Measurements from ENCODE around the gene CNGA3.

CNGA3 gene

GRCh38 chr2:98383166-98383565 is 36.9 kb downstream of the CNGA3 start:
- no peaks in the 10 kb centered on the region for H3K27me3 ChIP-seq (ENCODE audit: insufficient read depth, low read length, poor library complexity)
- no peak overlapping the region for H3K23ac ChIP-seq (ENCODE audit: low read length)
- H3K4me1 ChIP-seq (ENCODE audit: control insufficient read depth, low read depth, low read length), result peaks cover 5% of the 10 kb centered on the region
- H3K56ac ChIP-seq (ENCODE audit: low read length), result peak overlapping the region; percentile 57
- no peak overlapping the region for H4K8ac ChIP-seq (ENCODE audit: low read depth, low read length)
- no peak overlapping the region for H3K4me3 ChIP-seq (ENCODE audit: low read length)
- no peaks in the 10 kb centered on the region for H3K79me2 ChIP-seq (ENCODE audit: control insufficient read depth, insufficient read depth, low read length)
- H3K4me2 ChIP-seq (ENCODE audit: low read length), result no peak overlapping the region
- peak; percentile 67 for DNase-seq
- no peak overlapping the region for H2BK15ac ChIP-seq (replicated peaks; ENCODE audit: low read depth)
- H2BK5ac ChIP-seq (ENCODE audit: low read length), result no peak overlapping the region
- no peak overlapping the region for H2BK120ac ChIP-seq (ENCODE audit: low read depth, low read length)
- no peaks in the 10 kb centered on the region for H3K36me3 ChIP-seq (ENCODE audit: control insufficient read depth, insufficient read depth, low read length)
- no CpG with 5 or more reads among the region's 6 CpGs for WGBS (ENCODE audit: extremely low coverage, insufficient coverage, low lambda C conversion rate)
- no peaks in the 10 kb centered on the region for H3K79me1 ChIP-seq (ENCODE audit: low read length)
- no peak overlapping the region for H3K27ac ChIP-seq (ENCODE audit: low read depth, low read length)
- H4K5ac ChIP-seq (ENCODE audit: low read length), result no peak overlapping the region
- H3K18ac ChIP-seq (ENCODE audit: low read length), result no peak overlapping the region
- no peak overlapping the region for H3K4ac ChIP-seq (ENCODE audit: low read depth, low read length)
- H3K9ac ChIP-seq (ENCODE audit: low read length), result no peak overlapping the region
- no peak overlapping the region for H2AK5ac ChIP-seq (ENCODE audit: low read length)

- Histone ChIP-seq H3K27ac (ENCODE audit: low read depth, low read length) (no peak overlapping the region), H4K8ac (ENCODE audit: low read depth, low read length) (no peak overlapping the region), H3K27me3 (ENCODE audit: insufficient read depth, low read length, poor library complexity) (no peaks in the 10 kb centered on the region), H3K23ac (ENCODE audit: low read length) (no peak overlapping the region), H3K4me2 (ENCODE audit: low read length) (no peak overlapping the region), H3K36me3 (ENCODE audit: control insufficient read depth, insufficient read depth, low read length) (no peaks in the 10 kb centered on the region), H3K4me3 (ENCODE audit: low read length) (no peak overlapping the region), H3K79me1 (ENCODE audit: low read length) (no peaks in the 10 kb centered on the region), H2BK15ac (replicated peaks; ENCODE audit: low read depth) (no peak overlapping the region), H3K79me2 (ENCODE audit: control insufficient read depth, insufficient read depth, low read length) (no peaks in the 10 kb centered on the region), H3K9ac (ENCODE audit: low read length) (no peak overlapping the region), H2BK5ac (ENCODE audit: low read length) (no peak overlapping the region), H3K56ac (ENCODE audit: low read length) (no peak overlapping the region), H4K5ac (ENCODE audit: low read length) (no peak overlapping the region), H3K18ac (ENCODE audit: low read length) (no peak overlapping the region), H3K4me1 (ENCODE audit: control insufficient read depth, low read depth, low read length) (peaks cover 5% of the 10 kb centered on the region), H3K4ac (ENCODE audit: low read depth, low read length) (no peak overlapping the region), H2AK5ac (ENCODE audit: low read length) (no peak overlapping the region), H2BK120ac (ENCODE audit: low read depth, low read length) (no peak overlapping the region)
- peak; percentile 86 for DNase-seq
- WGBS (ENCODE audit: extremely low coverage, insufficient coverage, low lambda C conversion rate), result no CpG with 5 or more reads among the region's 7 CpGs
Measured at GRCh38 chr2:98385050-98385699, 38.9 kb downstream of the CNGA3 start.

GRCh38 chr2:98387478-98387877 is 41.2 kb downstream of the CNGA3 start:
- Histone ChIP-seq H3K4me3 (ENCODE audit: low read length) (no peak overlapping the region), H3K27ac (ENCODE audit: low read depth, low read length) (no peak overlapping the region), H3K36me3 (ENCODE audit: control insufficient read depth, insufficient read depth, low read length) (no peaks in the 10 kb centered on the region), H3K23ac (ENCODE audit: low read length) (no peak overlapping the region), H2BK15ac (replicated peaks; ENCODE audit: low read depth) (no peak overlapping the region), H4K8ac (ENCODE audit: low read depth, low read length) (no peak overlapping the region), H3K56ac (ENCODE audit: low read length) (no peak overlapping the region), H4K5ac (ENCODE audit: low read length) (no peak overlapping the region), H2AK5ac (ENCODE audit: low read length) (no peak overlapping the region), H3K9ac (ENCODE audit: low read length) (no peak overlapping the region), H3K79me1 (ENCODE audit: low read length) (no peaks in the 10 kb centered on the region), H3K18ac (ENCODE audit: low read length) (no peak overlapping the region), H2BK120ac (ENCODE audit: low read depth, low read length) (no peak overlapping the region), H3K79me2 (ENCODE audit: control insufficient read depth, insufficient read depth, low read length) (no peaks in the 10 kb centered on the region), H3K4me2 (ENCODE audit: low read length) (no peak overlapping the region), H3K27me3 (ENCODE audit: insufficient read depth, low read length, poor library complexity) (no peaks in the 10 kb centered on the region), H3K4ac (ENCODE audit: low read depth, low read length) (no peak overlapping the region), H3K4me1 (ENCODE audit: control insufficient read depth, low read depth, low read length) (peaks cover 2% of the 10 kb centered on the region), H2BK5ac (ENCODE audit: low read length) (no peak overlapping the region)
- DNase-seq, result no peak
- WGBS (ENCODE audit: extremely low coverage, insufficient coverage, low lambda C conversion rate), result no CpG with 5 or more reads among the region's 16 CpGs

- H3K4ac ChIP-seq (ENCODE audit: low read depth, low read length), result no peak overlapping the region
Measured at GRCh38 chr2:98388081-98388480, 41.8 kb downstream of the CNGA3 start.

GRCh38 chr2:98388601-98389250 is 42.5 kb downstream of the CNGA3 start:
- no CpG with 5 or more reads among the region's 17 CpGs for WGBS (ENCODE audit: extremely low coverage, insufficient coverage, low lambda C conversion rate)

More at GRCh38 chr2:98388081-98388480, 41.8 kb downstream of the CNGA3 start:
- H4K8ac ChIP-seq (ENCODE audit: low read depth, low read length), result no peak overlapping the region
- no peak overlapping the region for H2BK120ac ChIP-seq (ENCODE audit: low read depth, low read length)
- H3K79me1 ChIP-seq (ENCODE audit: low read length), result no peaks in the 10 kb centered on the region
- no peak overlapping the region for H3K27ac ChIP-seq (ENCODE audit: low read depth, low read length)
- no peak overlapping the region for H3K4me3 ChIP-seq (ENCODE audit: low read length)
- no peak overlapping the region for H3K23ac ChIP-seq (ENCODE audit: low read length)
- no peak for DNase-seq
- no peaks in the 10 kb centered on the region for H3K4me1 ChIP-seq (ENCODE audit: control insufficient read depth, low read depth, low read length)
- H3K18ac ChIP-seq (ENCODE audit: low read length), result no peak overlapping the region
- H3K9ac ChIP-seq (ENCODE audit: low read length), result no peak overlapping the region
- no CpG with 5 or more reads among the region's 15 CpGs for WGBS (ENCODE audit: extremely low coverage, insufficient coverage, low lambda C conversion rate)
- no peak overlapping the region for H2BK15ac ChIP-seq (replicated peaks; ENCODE audit: low read depth)
- H3K56ac ChIP-seq (ENCODE audit: low read length), result no peak overlapping the region
- no peak overlapping the region for H2AK5ac ChIP-seq (ENCODE audit: low read length)
- H3K27me3 ChIP-seq (ENCODE audit: insufficient read depth, low read length, poor library complexity), result no peaks in the 10 kb centered on the region
- no peak overlapping the region for H2BK5ac ChIP-seq (ENCODE audit: low read length)
- H3K79me2 ChIP-seq (ENCODE audit: control insufficient read depth, insufficient read depth, low read length), result no peaks in the 10 kb centered on the region
- H3K36me3 ChIP-seq (ENCODE audit: control insufficient read depth, insufficient read depth, low read length), result no peaks in the 10 kb centered on the region
- no peak overlapping the region for H4K5ac ChIP-seq (ENCODE audit: low read length)
- H3K4me2 ChIP-seq (ENCODE audit: low read length), result no peak overlapping the region

GRCh38 chr2:98389251-98389605 is 43.0 kb downstream of the CNGA3 start:
- H4K5ac ChIP-seq (ENCODE audit: low read length), result no peak overlapping the region
- H3K36me3 ChIP-seq (ENCODE audit: control insufficient read depth, insufficient read depth, low read length), result no peaks in the 10 kb centered on the region
- H3K27me3 ChIP-seq (ENCODE audit: insufficient read depth, low read length, poor library complexity), result no peaks in the 10 kb centered on the region
- H3K23ac ChIP-seq (ENCODE audit: low read length), result no peak overlapping the region
- no peak overlapping the region for H2AK5ac ChIP-seq (ENCODE audit: low read length)
- H2BK5ac ChIP-seq (ENCODE audit: low read length), result no peak overlapping the region
- H3K79me2 ChIP-seq (ENCODE audit: control insufficient read depth, insufficient read depth, low read length), result no peaks in the 10 kb centered on the region
- WGBS (ENCODE audit: extremely low coverage, insufficient coverage, low lambda C conversion rate), result no CpG with 5 or more reads among the region's 4 CpGs
- no peak overlapping the region for H3K4me3 ChIP-seq (ENCODE audit: low read length)
- no peak for DNase-seq
- no peak overlapping the region for H3K18ac ChIP-seq (ENCODE audit: low read length)
- no peak overlapping the region for H4K8ac ChIP-seq (ENCODE audit: low read depth, low read length)
- H2BK15ac ChIP-seq (replicated peaks; ENCODE audit: low read depth), result no peak overlapping the region
- H2BK120ac ChIP-seq (ENCODE audit: low read depth, low read length), result no peak overlapping the region
- no peaks in the 10 kb centered on the region for H3K79me1 ChIP-seq (ENCODE audit: low read length)
- no peak overlapping the region for H3K4me2 ChIP-seq (ENCODE audit: low read length)
- H3K27ac ChIP-seq (ENCODE audit: low read depth, low read length), result no peak overlapping the region
- H3K9ac ChIP-seq (ENCODE audit: low read length), result no peak overlapping the region
- no peak overlapping the region for H3K56ac ChIP-seq (ENCODE audit: low read length)
- no peaks in the 10 kb centered on the region for H3K4me1 ChIP-seq (ENCODE audit: control insufficient read depth, low read depth, low read length)
- no peak overlapping the region for H3K4ac ChIP-seq (ENCODE audit: low read depth, low read length)

More at GRCh38 chr2:98388601-98389250, 42.5 kb downstream of the CNGA3 start:
- DNase-seq, result no peak
- H2BK120ac ChIP-seq (ENCODE audit: low read depth, low read length), result no peak overlapping the region
- no peak overlapping the region for H3K4me3 ChIP-seq (ENCODE audit: low read length)
- H3K9ac ChIP-seq (ENCODE audit: low read length), result no peak overlapping the region
- H4K5ac ChIP-seq (ENCODE audit: low read length), result no peak overlapping the region
- no peak overlapping the region for H3K56ac ChIP-seq (ENCODE audit: low read length)
- no peak overlapping the region for H3K23ac ChIP-seq (ENCODE audit: low read length)
- H3K4me1 ChIP-seq (ENCODE audit: control insufficient read depth, low read depth, low read length), result no peaks in the 10 kb centered on the region
- no peak overlapping the region for H3K4ac ChIP-seq (ENCODE audit: low read depth, low read length)
- no peak overlapping the region for H2AK5ac ChIP-seq (ENCODE audit: low read length)
- no peak overlapping the region for H3K18ac ChIP-seq (ENCODE audit: low read length)
- H2BK5ac ChIP-seq (ENCODE audit: low read length), result no peak overlapping the region
- H2BK15ac ChIP-seq (replicated peaks; ENCODE audit: low read depth), result no peak overlapping the region
- H3K36me3 ChIP-seq (ENCODE audit: control insufficient read depth, insufficient read depth, low read length), result no peaks in the 10 kb centered on the region
- H4K8ac ChIP-seq (ENCODE audit: low read depth, low read length), result no peak overlapping the region
- H3K79me2 ChIP-seq (ENCODE audit: control insufficient read depth, insufficient read depth, low read length), result no peaks in the 10 kb centered on the region
- no peaks in the 10 kb centered on the region for H3K79me1 ChIP-seq (ENCODE audit: low read length)
- no peaks in the 10 kb centered on the region for H3K27me3 ChIP-seq (ENCODE audit: insufficient read depth, low read length, poor library complexity)
- no peak overlapping the region for H3K4me2 ChIP-seq (ENCODE audit: low read length)
- no peak overlapping the region for H3K27ac ChIP-seq (ENCODE audit: low read depth, low read length)

Data from mesendoderm (in vitro differentiated cells).